ENCODE measurements around the gene ATF7. TPM values are rescaled to one million over a fixed set of nuclear protein-coding genes. Genes with fewer than 3 reads are reported as not detected.
"Not testable (repeated sequence)": the region's sequence is repeated elsewhere in the genome, so short reads cannot be mapped to it uniquely, and the experiment has no call there.

ATF7 gene
- total RNA-seq, 4 donors from 2014 or later, result 22.5 to 38.3 (median 29.9) TPM

- DNase-seq (ENCODE audit: low spot score) (no peak), ATAC-seq (ENCODE audit: low FRiP score) (no peak)
- TF ChIP-seq CTCF (IDR thresholded peaks at IDR 0.05), result no peak
Measured at GRCh38 chr12:53483225-53483978, 142.8 kb downstream of the ATF7 start.

DNA sequence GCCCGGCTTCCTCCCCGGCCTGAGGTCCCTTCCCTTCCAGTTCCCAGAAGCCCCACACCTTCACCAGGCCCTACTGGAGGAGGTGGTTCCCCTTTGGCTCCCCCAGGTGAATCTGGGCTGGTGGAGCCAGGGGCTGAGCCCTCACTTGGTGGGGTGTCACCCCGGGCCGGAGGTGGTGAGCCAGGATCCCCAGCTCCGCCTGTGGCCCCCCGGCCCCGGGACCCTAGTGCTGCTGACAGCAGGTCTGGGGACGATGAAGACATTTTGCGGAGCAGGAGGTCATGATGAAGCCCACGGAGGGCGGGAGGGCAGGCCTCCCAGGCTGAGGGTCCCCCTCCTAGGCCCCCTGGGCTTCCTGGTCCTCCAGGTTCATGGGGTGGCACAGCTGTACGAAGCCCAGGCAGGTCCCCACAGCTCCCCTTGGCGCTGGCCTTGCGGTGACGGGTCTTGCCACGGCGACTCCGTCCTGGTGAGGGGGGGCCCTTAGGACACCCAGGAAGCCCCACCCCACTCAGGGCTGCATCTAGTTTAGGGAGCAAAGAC is 143.5 kb downstream of the ATF7 start:
- ATAC-seq (ENCODE audit: low FRiP score), result no peak
- TF ChIP-seq CTCF (IDR thresholded peaks at IDR 0.05), result no peak
- no peak for DNase-seq (ENCODE audit: low spot score)

- DNase-seq (ENCODE audit: low spot score) (no peak), ATAC-seq (ENCODE audit: low FRiP score) (no peak)
- no peak for TF ChIP-seq CTCF (IDR thresholded peaks at IDR 0.05)
Measured at GRCh38 chr12:53481939-53482586, 144.1 kb downstream of the ATF7 start.

- not testable (repeated sequence) for DNase-seq (ENCODE audit: low spot score); ATAC-seq (ENCODE audit: low FRiP score)
Measured at GRCh38 chr12:53481458-53481857, 144.7 kb downstream of the ATF7 start.

- ATAC-seq (ENCODE audit: low FRiP score) (no peak), DNase-seq (ENCODE audit: low spot score) (no peak)
- no peak for TF ChIP-seq CTCF (IDR thresholded peaks at IDR 0.05)
Measured at GRCh38 chr12:53480491-53481442, 145.4 kb downstream of the ATF7 start.

DNA sequence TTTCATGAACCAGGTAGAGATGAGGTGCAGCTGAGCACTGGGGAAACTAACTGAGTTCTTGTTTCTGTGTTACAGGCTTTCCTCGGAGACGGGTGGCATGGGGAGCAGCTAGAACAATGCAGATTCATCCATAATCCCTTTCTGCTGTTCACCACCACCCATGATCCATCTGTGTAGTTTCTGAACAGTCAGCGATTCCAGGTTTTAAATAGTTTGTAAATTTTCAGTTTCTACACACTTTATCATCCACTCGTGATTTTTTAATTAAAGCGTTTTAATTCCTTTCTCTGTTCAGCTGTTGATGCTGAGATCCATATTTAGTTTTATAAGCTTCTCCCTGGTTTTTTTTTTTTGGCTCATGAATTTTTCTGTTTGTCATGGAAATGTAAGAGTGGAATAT is 146.9 kb downstream of the ATF7 start:
- no peak for DNase-seq (ENCODE audit: low spot score)
- TF ChIP-seq CTCF (IDR thresholded peaks at IDR 0.05), result no peak
- no peak for ATAC-seq (ENCODE audit: low FRiP score)

- ATAC-seq (ENCODE audit: low FRiP score) (no peak), DNase-seq (ENCODE audit: low spot score) (no peak)
- TF ChIP-seq CTCF (IDR thresholded peaks at IDR 0.05), result no peak
Measured at GRCh38 chr12:53478865-53479264, 147.3 kb downstream of the ATF7 start.
